SK-N-SH (cell line): Measurements from ENCODE around the gene CSRNP2. TPM values are rescaled to one million over a fixed set of nuclear protein-coding genes. Genes with fewer than 3 reads are reported as not detected.

Source experiments
- CTCF ChIA-PET: fragments of 300-600, 350-600 bp; formaldehyde crosslinking; extraction: SDS; loops from one replicate; lab custom pipeline; 2021; lab: Yijun Ruan, JAX
- POLR2A ChIA-PET: fragments of 350-600 bp; sonication (Branson Sonifier 250); formaldehyde crosslinking; extraction: SDS; loops from one replicate; lab custom pipeline; 2020; ENCODE audit warnings: antibody characterized with exemption, inconsistent platforms; lab: Yijun Ruan, JAX
- DNase-seq: peaks from one replicate; pipeline ENCODE4 v3.0.0; 2012
- H2AFZ ChIP-seq: fragments of 200-600 bp; sonication (generic); 2 replicates; pipeline ENCODE4 v1.8.1; 2016; ENCODE audit warnings: antibody characterized with exemption, mild to moderate bottlenecking, low read depth
- H3F3A ChIP-seq: fragments of 200-600 bp; sonication (generic); replicated peaks from 2 replicates; pipeline ENCODE3; 2016; ENCODE audit warnings: antibody characterized with exemption, mild to moderate bottlenecking; ENCODE audit not compliant: insufficient read depth
- H3K27ac ChIP-seq, 2 experiments: fragments of 200-500 bp in 1 of 2; fragments of 200-600 bp in 1 of 2; sonication (Bioruptor generic) in 1 of 2; sonication (generic), shearing (Covaris generic) in 1 of 2; 2 replicates each; pipeline versions ENCODE4 v1.5.1 to v1.6.1; 2014 to 2016; ENCODE audit warnings: low read depth in 2 of 2, inconsistent platforms in 1 of 2, low read length in 1 of 2, mild to moderate bottlenecking in 1 of 2, mixed read lengths in 1 of 2
- H3K27me3 ChIP-seq: fragments of 200-600 bp; sonication (generic), shearing (Covaris generic); 2 replicates; pipeline ENCODE4 v1.6.1; 2016; ENCODE audit warnings: mixed run types; ENCODE audit not compliant: insufficient read depth
- H3K36me3 ChIP-seq, 2 experiments: fragments of 200-500 bp in 1 of 2; fragments of 200-600 bp in 1 of 2; sonication (Bioruptor generic) in 1 of 2; sonication (generic) in 1 of 2; replicated peaks in 1 of 2; 2 replicates each; pipeline versions ENCODE3 to v1.5.1; 2014 to 2016; ENCODE audit warnings: low read length in 1 of 2, mild to moderate bottlenecking in 1 of 2; ENCODE audit not compliant: insufficient read depth in 2 of 2, control insufficient read depth in 1 of 2
- H3K4me1 ChIP-seq, 2 experiments: fragments of 200-500 bp in 1 of 2; fragments of 200-600 bp in 1 of 2; sonication (Bioruptor generic) in 1 of 2; sonication (generic), shearing (Covaris generic) in 1 of 2; 2 replicates each; pipeline versions ENCODE4 v1.5.1 to v1.6.1; 2014 to 2016; ENCODE audit warnings: low read depth in 1 of 2, low read length in 1 of 2, mixed run types in 1 of 2; ENCODE audit not compliant: insufficient read depth in 2 of 2, control insufficient read depth in 1 of 2
- H3K4me2 ChIP-seq: fragments of 200-600 bp; sonication (generic), shearing (Covaris generic); 2 replicates; pipeline ENCODE4 v1.6.1; 2017; ENCODE audit warnings: mixed run types
- H3K4me3 ChIP-seq, 2 experiments: fragments of 200-500 bp in 1 of 2; fragments of 200-600 bp in 1 of 2; sonication (Bioruptor generic) in 1 of 2; sonication (generic), shearing (Covaris generic) in 1 of 2; 2 replicates each; pipeline versions ENCODE4 v1.5.1 to v1.8.1; 2014 to 2016; ENCODE audit warnings: low read depth in 2 of 2, inconsistent platforms in 1 of 2, low read length in 1 of 2, mild to moderate bottlenecking in 1 of 2, mixed read lengths in 1 of 2, moderate library complexity in 1 of 2
- H3K79me2 ChIP-seq: fragments of 200-600 bp; sonication (generic); 2 replicates; pipeline ENCODE4 v1.8.1; 2017; ENCODE audit warnings: mild to moderate bottlenecking; ENCODE audit not compliant: insufficient read depth
- H3K9ac ChIP-seq: fragments of 200-600 bp; sonication (generic); 2 replicates; pipeline ENCODE4 v1.6.1; 2017; ENCODE audit warnings: mixed run types
- H3K9me2 ChIP-seq: fragments of 200-600 bp; sonication (generic); 2 replicates; pipeline ENCODE4 v1.6.1; 2017; ENCODE audit warnings: mixed run types
- H3K9me3 ChIP-seq: fragments of 200-600 bp; sonication (generic); 2 replicates; pipeline ENCODE4 v1.6.1; 2017; ENCODE audit warnings: mixed run types, mild to moderate bottlenecking, moderate library complexity
- H4K20me1 ChIP-seq: fragments of 200-600 bp; sonication (generic); 2 replicates; pipeline ENCODE4 v1.6.1; 2017; ENCODE audit warnings: mild to moderate bottlenecking, mixed run types; ENCODE audit not compliant: insufficient read depth
- CHD2 ChIP-seq: fragments of 150-350 bp; IDR thresholded peaks from 2 replicates; pipeline ENCODE4 v1.6.1; 2018; ENCODE audit warnings: low read length; ENCODE audit not compliant: partially characterized antibody
- FOSL2 ChIP-seq: IDR thresholded peaks from 2 replicates; pipeline ENCODE4 v1.4.0; 2012; ENCODE audit warnings: low read depth, mild to moderate bottlenecking, moderate library complexity, borderline replicate concordance
- GABPA ChIP-seq: IDR thresholded peaks from 2 replicates; pipeline ENCODE4 v1.4.0; 2012; ENCODE audit warnings: low read depth, mild to moderate bottlenecking
- GATA2 ChIP-seq: sonication (generic); formaldehyde crosslinking; IDR thresholded peaks from 2 replicates; pipeline ENCODE4 v1.5.0; 2020; ENCODE audit warnings: mild to moderate bottlenecking, missing genetic modification reagents
- JUND ChIP-seq: IDR thresholded peaks from 2 replicates; pipeline ENCODE4 v1.4.0; 2012
- MXI1 ChIP-seq: IDR thresholded peaks from 2 replicates; pipeline ENCODE4 v1.6.1; 2012; ENCODE audit warnings: mild to moderate bottlenecking, low read depth, low read length, improper control_type of control experiment
- NFIC ChIP-seq: IDR thresholded peaks from 2 replicates; pipeline ENCODE4 v1.4.0; 2012; ENCODE audit warnings: borderline replicate concordance
- NRF1 ChIP-seq: IDR thresholded peaks from 2 replicates; pipeline ENCODE4 v1.6.1; 2012; ENCODE audit warnings: low read depth, mild to moderate bottlenecking, low read length
- PBX3 ChIP-seq: IDR thresholded peaks from 2 replicates; pipeline ENCODE4; 2012
- POLR2AphosphoS5 ChIP-seq: IDR thresholded peaks from 2 replicates; pipeline ENCODE4 v1.6.1; 2012; ENCODE audit warnings: low read depth, low read length
- RAD21 ChIP-seq: IDR thresholded peaks from 2 replicates; pipeline ENCODE4 v1.6.1; 2012; ENCODE audit warnings: mild to moderate bottlenecking, low read length
- RXRA ChIP-seq: IDR thresholded peaks from 2 replicates; pipeline ENCODE4 v1.4.0; 2012; ENCODE audit warnings: low read depth, mild to moderate bottlenecking, borderline replicate concordance
- SIN3A ChIP-seq: IDR thresholded peaks from 2 replicates; pipeline ENCODE4 v1.6.1; 2012; ENCODE audit warnings: low read depth, mild to moderate bottlenecking, low read length, moderate library complexity, borderline replicate concordance
- TAF1 ChIP-seq: IDR thresholded peaks from 2 replicates; pipeline ENCODE4 v1.6.1; 2012; ENCODE audit warnings: low read depth, mild to moderate bottlenecking, low read length, moderate library complexity, borderline replicate concordance
- TCF12 ChIP-seq: IDR thresholded peaks from 2 replicates; pipeline ENCODE4 v1.4.0; 2012
- TEAD4 ChIP-seq: IDR thresholded peaks from 2 replicates; pipeline ENCODE4 v1.4.0; 2012; ENCODE audit warnings: mild to moderate bottlenecking, borderline replicate concordance; ENCODE audit not compliant: insufficient read depth
- USF1 ChIP-seq: IDR thresholded peaks from 2 replicates; pipeline ENCODE4 v1.4.0; 2012; ENCODE audit warnings: low read depth, borderline replicate concordance
- USF2 ChIP-seq: fragments of 150-350 bp; IDR thresholded peaks from 2 replicates; pipeline ENCODE4 v1.6.1; 2017; ENCODE audit warnings: antibody characterized with exemption, low read length, low read depth, borderline replicate concordance
- YY1 ChIP-seq: IDR thresholded peaks from 2 replicates; pipeline ENCODE4 v1.4.0; 2012; ENCODE audit warnings: low read depth, mild to moderate bottlenecking
- WGBS: methylation state at CpG from one replicate; pipeline ENCODE4 v1.1.6; 2017; ENCODE audit warnings: low lambda C conversion rate; 5-methylcytosine and 5-hydroxymethylcytosine counted together
- polyA plus RNA-seq, 3 experiments: library from polyadenylated mRNA; depleted of rRNA; stranded (reverse); fragments of >200 nt; gene quantifications; 2 replicates each; pipeline ENCODE4 v1.2.3, GENCODE V29; 2012
- TF ChIP-seq, protein P1 (sequence below): fragments of 200-600 bp; sonication (generic); IDR thresholded peaks from 2 replicates; pipeline ENCODE4 v1.6.1; 2017; ENCODE audit warnings: antibody characterized with exemption, mild to moderate bottlenecking, moderate library complexity

The CSRNP2 gene
- polyA plus RNA-seq, 1 of the 3 experiments (the other 2 are of a cell fraction), result 18.7 TPM

DNA sequence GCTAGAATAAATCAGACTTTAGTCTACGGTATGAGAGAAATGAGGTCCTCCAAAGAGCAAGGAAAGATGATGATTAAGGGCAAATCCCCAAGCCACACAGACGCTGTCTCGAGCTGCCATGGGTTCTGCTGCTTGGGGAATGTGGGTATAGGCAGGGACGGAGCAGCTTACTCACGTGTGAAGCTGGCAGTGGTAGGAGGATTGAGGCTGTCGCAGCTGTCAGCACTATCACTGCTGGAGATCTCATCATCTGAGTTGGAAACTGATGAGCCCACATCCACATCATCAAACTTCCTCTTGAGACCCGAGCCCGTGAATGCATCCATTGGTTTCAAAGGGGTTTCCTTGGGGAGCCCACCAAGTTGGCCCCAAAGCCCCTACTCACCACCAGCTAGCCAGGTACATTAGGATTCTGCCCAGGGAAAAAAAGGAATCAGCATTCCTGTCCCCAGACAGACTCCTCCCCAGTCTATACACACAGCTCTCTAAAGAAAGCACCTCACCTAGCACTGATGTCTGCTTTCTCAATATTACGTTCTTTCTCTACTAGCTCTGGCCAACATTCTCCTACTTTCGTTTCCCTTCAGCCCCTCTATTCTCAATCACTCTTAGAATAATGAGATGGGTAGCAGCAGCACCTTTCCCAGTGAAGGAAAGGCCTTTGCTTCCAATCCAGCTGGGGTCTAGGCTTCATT lies 7.0 kb downstream of the CSRNP2 start:
- CTCF ChIA-PET, result interaction anchor here (1.3 to 1.4 kb wide), 2 partner anchors 13 to 29 kb away, joined by 3 to 4 read pairs; no protein-coding TSS in a partner anchor
- Histone ChIP-seq H3K9me3 (no peaks in the 10 kb centered on the region), H3K9me2 (no peaks in the 10 kb centered on the region), H3F3A (no peaks in the 10 kb centered on the region), H3K4me3 (no peak overlapping the region), H4K20me1 (peaks cover 55% of the 10 kb centered on the region), H3K27ac (no peak overlapping the region), H3K36me3 (peaks cover 20 to 40% of the 10 kb centered on the region in 2 experiments), H2AFZ (no peak overlapping the region), H3K4me2 (no peak overlapping the region), H3K79me2 (peaks cover 85% of the 10 kb centered on the region), H3K4me1 (peaks cover 4 to 5% of the 10 kb centered on the region in 2 experiments; a peak in 3 of 4 replicates), H3K27me3 (no peaks in the 10 kb centered on the region), H3K9ac (no peak overlapping the region)
- POLR2A ChIA-PET, result interaction anchor here (0.5 kb wide), 1 partner anchor 310 kb away, joined by 3 read pairs; no protein-coding TSS in a partner anchor
- DNase-seq, result no peak
- whole genome bisulfite sequencing, result 94% methylated on average over 7 of the region's 10 CpGs
- TF ChIP-seq RXRA, result no peak
- no peak for TF ChIP-seq PBX3
- TF ChIP-seq USF2, result no peak
- no peak for TF ChIP-seq MXI1
- no peak for TF ChIP-seq RAD21
- no peak for TF ChIP-seq POLR2AphosphoS5
- TF ChIP-seq NRF1, result no peak
- no peak for TF ChIP-seq CHD2
- TF ChIP-seq, protein P1, sequence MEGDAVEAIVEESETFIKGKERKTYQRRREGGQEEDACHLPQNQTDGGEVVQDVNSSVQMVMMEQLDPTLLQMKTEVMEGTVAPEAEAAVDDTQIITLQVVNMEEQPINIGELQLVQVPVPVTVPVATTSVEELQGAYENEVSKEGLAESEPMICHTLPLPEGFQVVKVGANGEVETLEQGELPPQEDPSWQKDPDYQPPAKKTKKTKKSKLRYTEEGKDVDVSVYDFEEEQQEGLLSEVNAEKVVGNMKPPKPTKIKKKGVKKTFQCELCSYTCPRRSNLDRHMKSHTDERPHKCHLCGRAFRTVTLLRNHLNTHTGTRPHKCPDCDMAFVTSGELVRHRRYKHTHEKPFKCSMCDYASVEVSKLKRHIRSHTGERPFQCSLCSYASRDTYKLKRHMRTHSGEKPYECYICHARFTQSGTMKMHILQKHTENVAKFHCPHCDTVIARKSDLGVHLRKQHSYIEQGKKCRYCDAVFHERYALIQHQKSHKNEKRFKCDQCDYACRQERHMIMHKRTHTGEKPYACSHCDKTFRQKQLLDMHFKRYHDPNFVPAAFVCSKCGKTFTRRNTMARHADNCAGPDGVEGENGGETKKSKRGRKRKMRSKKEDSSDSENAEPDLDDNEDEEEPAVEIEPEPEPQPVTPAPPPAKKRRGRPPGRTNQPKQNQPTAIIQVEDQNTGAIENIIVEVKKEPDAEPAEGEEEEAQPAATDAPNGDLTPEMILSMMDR, result no peak
- no peak for TF ChIP-seq NFIC
- no peak for TF ChIP-seq GABPA

- Histone ChIP-seq H3K9me3 (no peaks in the 10 kb centered on the region), H2AFZ (no peak overlapping the region), H3K36me3 (peaks cover 25 to 45% of the 10 kb centered on the region in 2 experiments), H3K79me2 (peaks cover 75% of the 10 kb centered on the region), H3F3A (no peaks in the 10 kb centered on the region), H3K4me1 (peaks cover 4 to 5% of the 10 kb centered on the region in 2 experiments; a peak in 1 of 4 replicates), H3K9me2 (no peaks in the 10 kb centered on the region), H3K4me3 (no peak overlapping the region), H3K27me3 (no peaks in the 10 kb centered on the region), H3K4me2 (no peak overlapping the region), H3K27ac (no peak overlapping the region), H4K20me1 (peaks cover 47% of the 10 kb centered on the region), H3K9ac (no peak overlapping the region)
- ChIA-PET POLR2A (interaction anchor here (1.6 kb wide), 1 partner anchor 8 kb away, joined by 9 read pairs; the partner anchor contains the start of gene CSRNP2), CTCF (interaction anchor here (0.9 to 1.4 kb wide), 3 partner anchors 14 to 266 kb away, joined by 3 to 4 read pairs (median 4); no protein-coding TSS in a partner anchor)
- no peak for TF ChIP-seq CHD2
- no peak for TF ChIP-seq FOSL2
- TF ChIP-seq TCF12, result no peak
- no peak for TF ChIP-seq PBX3
- TF ChIP-seq USF1, result no peak
- TF ChIP-seq MXI1, result no peak
- TF ChIP-seq TEAD4, result no peak
- no peak for TF ChIP-seq YY1
- TF ChIP-seq JUND, result no peak
- TF ChIP-seq GATA2 (CRISPR knock-in tag), result no peak
- no peak for TF ChIP-seq SIN3A
- TF ChIP-seq TAF1, result no peak
- WGBS, result 93% methylated on average over 5 of the region's 5 CpGs
- no peak for DNase-seq
Observed at GRCh38 chr12:51075390-51075789, 8.0 kb downstream of the CSRNP2 start.
